H9 (cell line): ENCODE data around the gene LEMD1. TPM values are rescaled to one million over a fixed set of nuclear protein-coding genes. Genes with fewer than 3 reads are reported as not detected.
"Not testable (repeated sequence)": the region's sequence is repeated elsewhere in the genome, so short reads cannot be mapped to it uniquely, and the experiment has no call there.

Source experiments
- DNase-seq: peaks from one replicate; pipeline ENCODE4 v3.0.0-alpha.2; 2017
- H2AFZ ChIP-seq: one replicate; pipeline ENCODE4 v1.6.1; 2013; ENCODE audit warnings: mild to moderate bottlenecking, low read length, control low read depth, moderate library complexity
- H2AK5ac ChIP-seq: 2 replicates; pipeline ENCODE4 v1.6.1; 2013; ENCODE audit warnings: low read length, control low read depth, mixed read lengths; ENCODE audit not compliant: insufficient read length
- H2BK120ac ChIP-seq: one replicate; pipeline ENCODE4 v1.6.1; 2013; ENCODE audit warnings: low read depth, mild to moderate bottlenecking, low read length, control low read depth, inconsistent platforms; ENCODE audit not compliant: poor library complexity, severe bottlenecking
- H2BK12ac ChIP-seq: 2 replicates; pipeline ENCODE4 v1.6.1; 2013; ENCODE audit warnings: low read length, control low read depth, mixed read lengths, low read depth; ENCODE audit not compliant: insufficient read length
- H2BK15ac ChIP-seq: 2 replicates; pipeline ENCODE4 v1.6.1; 2013; ENCODE audit warnings: low read depth, low read length, control low read depth
- H2BK20ac ChIP-seq: one replicate; pipeline ENCODE4 v1.6.1; 2013; ENCODE audit warnings: low read depth, mild to moderate bottlenecking, low read length, control low read depth, inconsistent platforms; ENCODE audit not compliant: poor library complexity, severe bottlenecking
- H2BK5ac ChIP-seq: 2 replicates; pipeline ENCODE4 v1.6.1; 2013; ENCODE audit warnings: low read length, control low read depth, mixed read lengths; ENCODE audit not compliant: insufficient read length
- H3K14ac ChIP-seq: 2 replicates; pipeline ENCODE4 v1.6.1; 2013; ENCODE audit warnings: low read length, control low read depth; ENCODE audit not compliant: insufficient read depth
- H3K18ac ChIP-seq: 2 replicates; pipeline ENCODE4 v1.6.1; 2013; ENCODE audit warnings: low read depth, mild to moderate bottlenecking, mixed read lengths, low read length, control low read depth; ENCODE audit not compliant: insufficient read length
- H3K23ac ChIP-seq: 2 replicates; pipeline ENCODE4 v1.6.1; 2013; ENCODE audit warnings: low read length, control low read depth, mixed read lengths, low read depth; ENCODE audit not compliant: insufficient read length
- H3K23me2 ChIP-seq: 2 replicates; pipeline ENCODE4 v1.6.1; 2013; ENCODE audit warnings: low read depth, mild to moderate bottlenecking, mixed read lengths, low read length, control low read depth; ENCODE audit not compliant: insufficient read length, poor library complexity, severe bottlenecking
- H3K27ac ChIP-seq: 2 replicates; pipeline ENCODE4 v1.5.1; 2013; ENCODE audit warnings: low read length, control low read depth, mixed read lengths, low read depth; ENCODE audit not compliant: insufficient read length
- H3K27me3 ChIP-seq: 2 replicates; pipeline ENCODE4 v1.6.1; 2013; ENCODE audit warnings: low read length, control low read depth, inconsistent platforms; ENCODE audit not compliant: insufficient read depth
- H3K4ac ChIP-seq: 2 replicates; pipeline ENCODE4 v1.6.1; 2013; ENCODE audit warnings: low read depth, mild to moderate bottlenecking, control low read depth, inconsistent platforms, low read length, moderate library complexity
- H3K4me1 ChIP-seq: 2 replicates; pipeline ENCODE4 v1.6.1; 2013; ENCODE audit warnings: low read length, control low read depth, inconsistent platforms; ENCODE audit not compliant: insufficient read depth
- H3K4me2 ChIP-seq: 2 replicates; pipeline ENCODE4 v1.6.1; 2013; ENCODE audit warnings: low read length, control low read depth, mixed read lengths; ENCODE audit not compliant: insufficient read length, insufficient read depth
- H3K56ac ChIP-seq: 2 replicates; pipeline ENCODE4 v1.6.1; 2013; ENCODE audit warnings: low read depth, mild to moderate bottlenecking, mixed read lengths, low read length, control low read depth; ENCODE audit not compliant: insufficient read length
- H3K79me1 ChIP-seq: 2 replicates; pipeline ENCODE4 v1.6.1; 2013; ENCODE audit warnings: low read depth, mild to moderate bottlenecking, moderate library complexity, low read length, control low read depth, inconsistent platforms; ENCODE audit not compliant: insufficient read depth, poor library complexity, severe bottlenecking
- H3K79me2 ChIP-seq: 2 replicates; pipeline ENCODE4 v1.6.1; 2013; ENCODE audit warnings: low read length, control low read depth, inconsistent platforms; ENCODE audit not compliant: insufficient read depth
- H3K9ac ChIP-seq: 2 replicates; pipeline ENCODE4 v1.6.1; 2013; ENCODE audit warnings: low read length, control low read depth, mixed read lengths; ENCODE audit not compliant: insufficient read length; ENCODE audit errors: extremely low read depth
- H3K9me3 ChIP-seq: one replicate; pipeline ENCODE4 v1.6.1; 2013; ENCODE audit warnings: low read depth, low read length, inconsistent platforms; ENCODE audit not compliant: control insufficient read depth
- H3T11ph ChIP-seq: one replicate; pipeline ENCODE4 v1.6.1; 2013; ENCODE audit warnings: mild to moderate bottlenecking, low read length, control low read depth, inconsistent platforms
- H4K20me1 ChIP-seq: one replicate; pipeline ENCODE4 v1.6.1; 2013; ENCODE audit not compliant: control insufficient read depth, insufficient read length, insufficient read depth
- H4K5ac ChIP-seq: 2 replicates; pipeline ENCODE4 v1.6.1; 2013; ENCODE audit warnings: low read depth, mild to moderate bottlenecking, mixed read lengths, low read length, control low read depth; ENCODE audit not compliant: insufficient read length
- H4K8ac ChIP-seq: replicated peaks from 2 replicates; pipeline ENCODE4 v1.6.1; 2013; ENCODE audit warnings: low read length, control low read depth, mixed read lengths, low read depth; ENCODE audit not compliant: insufficient read length
- H4K91ac ChIP-seq: 2 replicates; pipeline ENCODE4 v1.6.1; 2013; ENCODE audit warnings: low read depth, mild to moderate bottlenecking, moderate library complexity, mixed read lengths, low read length, control low read depth; ENCODE audit not compliant: insufficient read length
- H3K27ac Mint-ChIP-seq, 3 experiments: 2 replicates in 2 of 3; 3 replicates in 1 of 3; pipeline ENCODE4 v1.8.0; 2020 to 2021; ENCODE audit warnings: mixed read lengths in 3 of 3, mild to moderate bottlenecking in 1 of 3, moderate library complexity in 1 of 3
- H3K27me3 Mint-ChIP-seq: 2 replicates; pipeline ENCODE4 v1.8.0; 2021; ENCODE audit warnings: low read depth, mild to moderate bottlenecking, moderate library complexity, mixed read lengths
- H3K36me3 Mint-ChIP-seq, 3 experiments: 2 replicates in 2 of 3; 3 replicates in 1 of 3; pipeline ENCODE4 v1.8.0; 2020 to 2021; ENCODE audit warnings: low read depth in 3 of 3, mixed read lengths in 3 of 3; ENCODE audit not compliant: insufficient read depth in 1 of 3
- H3K4me1 Mint-ChIP-seq, 2 experiments: 2 replicates each; pipeline ENCODE4 v1.8.0; 2020; ENCODE audit warnings: mixed read lengths in 2 of 2
- H3K4me3 Mint-ChIP-seq, 2 experiments: 2 replicates in 1 of 2; 3 replicates in 1 of 2; pipeline ENCODE4 v1.8.0; 2020 to 2021; ENCODE audit warnings: mild to moderate bottlenecking in 2 of 2, mixed read lengths in 2 of 2, moderate library complexity in 1 of 2
- H3K9me3 Mint-ChIP-seq, 2 experiments: 2 replicates in 1 of 2; 3 replicates in 1 of 2; pipeline ENCODE4 v1.8.0; 2020; ENCODE audit warnings: mild to moderate bottlenecking in 2 of 2, mixed read lengths in 2 of 2, moderate library complexity in 1 of 2
- CTCF ChIP-seq: fragments of 200-600 bp; sonication (generic); conservative IDR thresholded peaks from 3 replicates; pipeline ENCODE4 v1.8.0; 2021; ENCODE audit warnings: antibody characterized with exemption, mild to moderate bottlenecking
- WGBS: extraction: QIAGEN DNeasy Blood & Tissue Kit; methylation state at CpG from one replicate; pipeline ENCODE4 v1.1.7; 2013; ENCODE audit warnings: missing lambda C conversion rate, low lambda C conversion rate, mixed read lengths; ENCODE audit not compliant: insufficient read length; ENCODE audit errors: extremely low coverage; 5-methylcytosine and 5-hydroxymethylcytosine counted together
- total RNA-seq: library from RNA; stranded (reverse); gene quantifications from 2 replicates; pipeline ENCODE4 v1.2.1, GENCODE V29; 2021

The LEMD1 gene
- total RNA-seq, 1 experiment from 2014 or later, result 11.8 TPM

DNA sequence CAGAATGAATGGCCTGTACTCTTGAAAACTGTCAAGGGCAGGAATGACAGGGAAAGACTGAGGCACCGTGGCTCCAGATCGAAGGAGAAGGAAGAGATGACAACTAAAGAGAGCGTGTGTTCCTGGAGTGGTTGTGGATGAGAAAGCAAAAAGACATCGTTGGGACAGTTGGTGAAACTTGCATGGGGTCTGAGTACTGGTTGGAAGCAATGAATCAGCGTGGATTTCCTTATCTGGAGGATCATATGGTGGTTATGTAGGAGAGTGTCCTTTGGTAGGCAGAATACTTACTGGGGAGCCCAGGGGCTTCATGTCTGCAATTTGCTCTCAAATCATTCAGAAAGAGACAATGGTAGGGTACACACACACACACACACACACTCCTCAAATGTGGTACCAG is 13.9 kb downstream of the LEMD1 start:
- H3T11ph ChIP-seq, result no peak overlapping the region
- H3K18ac ChIP-seq, result no peak overlapping the region
- H3K9me3 ChIP-seq, result no peaks in the 10 kb centered on the region
- H2BK5ac ChIP-seq, result no peak overlapping the region
- WGBS, result no CpG with 5 or more reads among the region's 5 CpGs
- no peak overlapping the region for H2BK120ac ChIP-seq
- H3K27ac ChIP-seq, result no peak overlapping the region
- no peak overlapping the region for H4K91ac ChIP-seq
- H2BK12ac ChIP-seq, result no peak overlapping the region
- H3K79me1 ChIP-seq, result no peaks in the 10 kb centered on the region
- H2AK5ac ChIP-seq, result no peak overlapping the region
- no peaks in the 10 kb centered on the region for H4K20me1 ChIP-seq
- peaks cover 11 to 18% of the 10 kb centered on the region in 2 experiments for H3K9me3 Mint-ChIP-seq
- H4K8ac ChIP-seq, result no peak overlapping the region
- no peaks in the 10 kb centered on the region for H3K79me2 ChIP-seq
- H2BK15ac ChIP-seq, result no peak overlapping the region
- no peak overlapping the region for H2AFZ ChIP-seq
- H3K9ac ChIP-seq, result no peak overlapping the region
- H3K4me1 ChIP-seq, result peaks cover 2% of the 10 kb centered on the region; the same call in 1 of the 2 replicates
- no peak overlapping the region for H3K56ac ChIP-seq
- no peak overlapping the region for H3K23ac ChIP-seq
- H3K4me3 Mint-ChIP-seq, result no peak overlapping the region
- no peak overlapping the region for H3K4ac ChIP-seq
- no peaks in the 10 kb centered on the region for H3K23me2 ChIP-seq
- H3K27me3 ChIP-seq, result no peaks in the 10 kb centered on the region
- no peak overlapping the region for H3K4me2 ChIP-seq
- DNase-seq, result no peak
- H3K27me3 Mint-ChIP-seq, result peaks cover 33% of the 10 kb centered on the region
- H3K4me1 Mint-ChIP-seq, result no peaks in the 10 kb centered on the region
- no peak overlapping the region for H3K27ac Mint-ChIP-seq
- no peak overlapping the region for H3K14ac ChIP-seq
- no peak for TF ChIP-seq CTCF
- H4K5ac ChIP-seq, result no peak overlapping the region
- peaks cover 7 to 17% (median 12%) of the 10 kb centered on the region in 3 experiments; a peak in 6 of 7 replicates for H3K36me3 Mint-ChIP-seq
- no peak overlapping the region for H2BK20ac ChIP-seq

GRCh38 chr1:205406252-205406651 is 15.6 kb downstream of the LEMD1 start:
- not testable (repeated sequence) for H3K27ac Mint-ChIP-seq, H3K27me3 ChIP-seq
- peaks cover 32% of the 10 kb centered on the region for H3K27me3 Mint-ChIP-seq

More at GRCh38 chr1:205406252-205406651, 15.6 kb downstream of the LEMD1 start:
- H3K36me3 Mint-ChIP-seq, result peaks cover 7 to 17% (median 12%) of the 10 kb centered on the region in 3 experiments; a peak in 6 of 7 replicates
- not testable (repeated sequence) for H2AFZ ChIP-seq, H4K8ac ChIP-seq, H3K4me1 Mint-ChIP-seq, H3K23ac ChIP-seq, H2BK5ac ChIP-seq, H3K4ac ChIP-seq, H3K27ac ChIP-seq, H3K9ac ChIP-seq, H3K14ac ChIP-seq, H3K4me2 ChIP-seq, H2BK20ac ChIP-seq, H2AK5ac ChIP-seq, H3K4me3 Mint-ChIP-seq, H4K91ac ChIP-seq, DNase-seq, H3K23me2 ChIP-seq, H3K79me1 ChIP-seq, H3K9me3 ChIP-seq, H2BK120ac ChIP-seq, H3K56ac ChIP-seq, H3T11ph ChIP-seq, H3K18ac ChIP-seq, H4K20me1 ChIP-seq, H3K4me1 ChIP-seq, H4K5ac ChIP-seq, H2BK12ac ChIP-seq, H3K79me2 ChIP-seq, H2BK15ac ChIP-seq
- H3K9me3 Mint-ChIP-seq, result peaks cover 11 to 18% of the 10 kb centered on the region in 2 experiments
- WGBS, result no CpG with 5 or more reads among the region's 12 CpGs
